ENCODE data around the gene CHRNA5.

CHRNA5 gene

DNA sequence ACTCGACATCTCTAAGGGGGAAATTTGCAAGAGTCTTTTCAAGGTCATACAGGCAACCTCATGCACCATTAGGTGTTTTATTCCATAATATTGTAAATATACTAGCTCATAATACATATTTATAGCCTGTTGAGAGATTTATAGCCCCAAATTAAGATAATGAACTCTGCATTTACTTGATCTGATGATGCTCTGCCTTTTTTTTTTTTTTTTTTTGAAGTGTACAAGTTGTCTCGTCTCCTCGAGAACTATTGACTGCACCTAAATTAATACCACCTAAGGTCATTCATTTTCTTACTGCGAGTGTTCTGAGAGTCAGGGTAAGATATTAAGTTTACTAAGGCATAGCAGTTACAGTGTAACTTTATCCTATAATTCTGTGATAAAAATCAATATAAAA, 6.1 kb downstream of the CHRNA5 start:
- no peak overlapping the region for H3K27ac ChIP-seq

DNA sequence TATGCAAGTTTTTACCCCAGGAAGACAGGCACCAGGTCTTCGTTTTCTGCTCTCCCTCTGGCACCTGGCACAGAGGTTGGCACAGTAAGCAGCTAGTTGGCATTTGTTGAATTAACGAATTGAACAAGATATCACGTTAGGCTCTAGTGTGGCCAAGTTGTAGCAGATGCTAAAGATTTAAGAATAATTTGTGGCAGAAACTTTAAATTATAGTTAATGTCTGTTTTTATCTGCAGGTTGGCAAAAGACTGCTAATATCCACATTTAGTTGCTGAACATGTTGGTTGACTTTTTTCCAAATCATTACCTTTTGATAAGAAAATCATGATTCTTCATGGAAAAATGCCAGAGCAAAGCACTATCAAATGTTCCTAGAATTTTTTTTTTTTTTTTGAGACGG, 8.1 kb downstream of the CHRNA5 start:
- TF ChIP-seq, protein P1, sequence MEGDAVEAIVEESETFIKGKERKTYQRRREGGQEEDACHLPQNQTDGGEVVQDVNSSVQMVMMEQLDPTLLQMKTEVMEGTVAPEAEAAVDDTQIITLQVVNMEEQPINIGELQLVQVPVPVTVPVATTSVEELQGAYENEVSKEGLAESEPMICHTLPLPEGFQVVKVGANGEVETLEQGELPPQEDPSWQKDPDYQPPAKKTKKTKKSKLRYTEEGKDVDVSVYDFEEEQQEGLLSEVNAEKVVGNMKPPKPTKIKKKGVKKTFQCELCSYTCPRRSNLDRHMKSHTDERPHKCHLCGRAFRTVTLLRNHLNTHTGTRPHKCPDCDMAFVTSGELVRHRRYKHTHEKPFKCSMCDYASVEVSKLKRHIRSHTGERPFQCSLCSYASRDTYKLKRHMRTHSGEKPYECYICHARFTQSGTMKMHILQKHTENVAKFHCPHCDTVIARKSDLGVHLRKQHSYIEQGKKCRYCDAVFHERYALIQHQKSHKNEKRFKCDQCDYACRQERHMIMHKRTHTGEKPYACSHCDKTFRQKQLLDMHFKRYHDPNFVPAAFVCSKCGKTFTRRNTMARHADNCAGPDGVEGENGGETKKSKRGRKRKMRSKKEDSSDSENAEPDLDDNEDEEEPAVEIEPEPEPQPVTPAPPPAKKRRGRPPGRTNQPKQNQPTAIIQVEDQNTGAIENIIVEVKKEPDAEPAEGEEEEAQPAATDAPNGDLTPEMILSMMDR (conservative IDR thresholded peaks at IDR 0.05), result no peak
- H3K27ac ChIP-seq, result no peak overlapping the region

More for the DNA sequence above, 6.1 kb downstream of the CHRNA5 start:
- TF ChIP-seq, protein P1 (conservative IDR thresholded peaks at IDR 0.05), result no peak

DNA sequence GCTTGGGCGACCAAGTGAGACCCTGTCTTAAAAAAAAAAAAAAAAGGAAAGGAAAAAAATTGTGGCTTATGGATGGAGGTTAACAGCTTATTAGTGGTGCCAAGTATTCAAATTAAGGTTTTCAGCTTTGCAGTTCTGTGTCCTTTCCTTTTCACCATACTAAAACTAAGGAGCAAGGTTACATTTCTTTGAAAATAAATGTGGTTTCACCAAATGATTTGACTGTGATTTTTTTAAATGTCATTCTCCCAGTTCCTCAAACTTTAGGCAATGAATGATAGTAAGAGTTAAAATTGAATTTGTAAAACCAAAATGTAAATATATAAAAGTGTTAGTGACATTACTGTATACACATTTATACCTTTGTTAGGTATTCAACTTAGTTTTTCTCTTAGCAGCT, 9.6 kb downstream of the CHRNA5 start:
- TF ChIP-seq, protein P1 (conservative IDR thresholded peaks at IDR 0.05), result no peak
- H3K27ac ChIP-seq, result no peak overlapping the region

DNA sequence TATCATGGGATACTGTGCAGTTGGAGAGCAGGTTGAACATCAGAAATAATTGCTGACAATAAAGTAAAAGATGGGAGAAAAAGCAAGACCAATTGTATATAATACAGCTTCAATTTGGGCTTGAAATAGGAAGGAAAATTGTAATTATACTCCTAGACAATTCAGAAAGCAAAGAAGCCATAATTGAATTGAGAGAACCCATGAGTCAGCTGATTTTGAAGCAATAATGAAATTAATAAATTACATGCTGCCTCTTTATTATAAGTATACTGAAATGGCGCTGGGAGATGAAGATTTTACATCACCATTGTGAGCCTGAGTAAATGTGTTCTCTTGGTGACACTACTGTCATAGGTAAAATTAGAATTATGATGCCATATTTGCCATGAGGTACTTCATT, 32.3 kb downstream of the CHRNA5 start:
- no peak overlapping the region for H3K27ac ChIP-seq
- TF ChIP-seq, protein P1 (conservative IDR thresholded peaks at IDR 0.05), result no peak

DNA sequence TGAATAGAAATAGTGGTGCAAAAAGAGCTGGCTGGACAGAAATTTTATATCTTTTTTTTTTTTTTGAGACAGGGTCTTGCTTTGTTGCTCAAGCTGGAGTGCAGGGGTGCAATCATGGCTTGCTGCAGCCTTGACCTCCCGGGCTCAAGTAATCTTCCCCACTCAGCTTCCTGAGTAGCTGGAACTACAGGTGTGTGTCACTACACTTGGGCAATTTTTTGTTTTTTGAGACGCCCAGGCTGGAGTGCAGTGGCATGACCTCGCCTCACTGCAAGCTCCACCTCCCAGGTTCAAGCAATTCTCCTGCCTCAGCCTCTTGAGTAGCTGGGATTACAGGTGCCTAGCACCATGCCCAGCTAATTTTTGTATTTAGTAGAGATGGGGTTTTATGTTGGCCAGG, 33.0 kb downstream of the CHRNA5 start:
- TF ChIP-seq, protein P1 (conservative IDR thresholded peaks at IDR 0.05), result no peak
- no peak overlapping the region for H3K27ac ChIP-seq

DNA sequence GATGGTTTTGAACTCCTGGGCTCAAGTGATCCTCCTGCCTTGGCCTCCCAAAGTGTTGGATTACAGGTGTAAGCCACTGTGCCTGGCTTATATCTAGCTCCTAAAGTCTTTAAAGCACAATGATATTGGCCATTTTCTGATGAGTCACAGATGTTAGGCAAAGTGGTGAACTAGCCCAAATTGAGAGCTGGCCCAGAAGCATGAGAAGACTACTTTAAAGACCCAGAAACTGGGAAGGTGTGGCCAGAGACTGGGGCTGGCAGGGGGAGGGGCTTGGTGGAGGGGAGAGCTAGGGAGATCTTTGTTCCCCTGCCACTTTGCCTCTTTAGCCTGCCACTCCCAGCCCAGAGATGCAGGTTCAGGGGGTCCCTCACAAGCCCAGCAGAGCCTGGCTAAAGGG, 33.9 kb downstream of the CHRNA5 start:
- TF ChIP-seq, protein P1 (conservative IDR thresholded peaks at IDR 0.05), result no peak
- H3K27ac ChIP-seq, result no peak overlapping the region

DNA sequence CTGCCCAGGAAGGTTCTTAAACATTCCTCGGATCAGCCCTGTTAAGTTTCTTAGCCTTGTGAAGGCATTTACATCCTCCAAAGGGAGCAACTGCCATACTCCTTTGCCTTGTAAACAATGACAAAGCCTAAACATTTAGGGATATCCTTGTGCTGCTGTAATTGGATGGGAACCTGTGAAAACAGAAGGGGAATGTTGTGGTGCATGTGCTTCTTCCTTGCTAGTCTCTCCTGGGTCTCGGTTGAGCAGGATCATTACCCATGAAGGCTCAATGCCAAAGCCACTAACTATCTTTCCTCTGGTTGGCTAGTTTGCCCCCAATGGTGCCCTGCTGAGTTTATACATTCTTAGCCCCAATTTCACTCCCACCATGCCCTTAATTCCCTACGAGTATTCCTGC, 38.1 kb downstream of the CHRNA5 start:
- H3K27ac ChIP-seq, result no peak overlapping the region
- TF ChIP-seq, protein P1 (conservative IDR thresholded peaks at IDR 0.05), result no peak

DNA sequence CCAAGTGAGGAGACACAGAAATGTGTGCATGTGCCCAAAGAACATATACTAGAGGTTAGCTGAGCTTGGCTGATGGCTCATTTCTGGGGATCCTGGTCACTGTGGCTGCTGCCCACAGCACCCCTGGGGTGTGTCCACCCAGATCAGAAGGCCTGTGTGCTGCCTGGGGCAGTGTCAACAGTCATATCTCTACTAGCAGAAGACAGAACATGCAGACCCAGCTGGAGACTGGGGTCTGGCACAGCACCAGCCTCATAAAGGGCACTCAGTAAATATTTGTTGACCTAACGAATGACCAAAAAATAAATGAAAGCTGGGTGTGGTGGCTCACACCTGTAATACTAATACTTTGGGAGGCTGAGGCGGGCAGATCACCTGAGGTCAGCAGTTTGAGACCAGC, 39.1 kb downstream of the CHRNA5 start:
- TF ChIP-seq, protein P1 (conservative IDR thresholded peaks at IDR 0.05), result no peak
- H3K27ac ChIP-seq, result no peak overlapping the region; the same call in 1 of the 2 replicates

Data from VCaP (cell line).